Measurements from ENCODE around the gene KLRB1.
"Not testable (repeated sequence)": the region's sequence is repeated elsewhere in the genome, so short reads cannot be mapped to it uniquely, and the experiment has no call there.

The KLRB1 gene

DNA sequence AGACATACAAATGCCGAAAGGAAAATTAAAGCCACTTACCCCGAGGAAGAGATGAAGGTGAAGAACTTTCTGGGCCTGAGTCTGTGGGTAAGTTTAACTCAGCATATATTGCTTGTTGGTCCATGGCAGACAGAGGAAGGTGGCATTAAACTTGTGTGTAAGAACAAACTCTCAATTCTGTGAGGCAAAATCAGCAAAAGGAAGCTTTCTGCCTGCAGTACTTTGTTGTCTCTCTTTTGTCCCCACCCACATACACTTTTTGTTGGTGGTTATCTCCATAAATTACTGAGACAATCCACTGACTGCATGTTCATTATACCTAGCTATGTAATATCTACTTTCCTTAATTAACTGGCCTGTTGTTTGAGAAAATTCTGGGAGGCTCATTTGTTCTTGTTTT, at the start of gene KLRB1:
Gene KLRB1 (minus strand): TSS at position 201 of the 400 bp plus-strand sequence. CDS start 77 bp downstream, at position 124.
- no peak for DNase-seq (ENCODE audit: low read depth in 2 of 2)

DNA sequence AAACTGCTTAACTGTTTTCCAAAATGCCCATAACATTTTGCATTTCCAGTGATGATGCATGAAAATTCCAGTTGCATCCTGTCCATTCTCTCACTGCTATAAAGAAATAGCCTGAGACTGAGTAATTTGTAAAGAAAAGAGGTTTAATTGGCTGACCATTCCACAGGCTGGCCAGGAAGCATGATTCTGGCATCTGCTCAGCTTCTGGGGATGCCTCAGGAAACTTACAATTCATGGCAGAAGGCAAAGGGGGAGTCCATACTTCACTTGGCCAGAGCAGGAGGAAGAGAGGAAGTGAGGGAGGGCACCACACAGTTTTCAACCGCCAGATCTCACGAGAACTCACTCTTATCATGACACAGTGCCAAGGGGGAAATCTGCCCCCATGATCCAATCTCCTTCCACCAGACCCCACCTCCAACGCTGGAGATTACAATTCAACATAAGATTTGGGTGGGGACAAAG, 43.6 kb upstream of the KLRB1 start:
- DNase-seq (ENCODE audit: low read depth in 2 of 2) = no peak

DNA sequence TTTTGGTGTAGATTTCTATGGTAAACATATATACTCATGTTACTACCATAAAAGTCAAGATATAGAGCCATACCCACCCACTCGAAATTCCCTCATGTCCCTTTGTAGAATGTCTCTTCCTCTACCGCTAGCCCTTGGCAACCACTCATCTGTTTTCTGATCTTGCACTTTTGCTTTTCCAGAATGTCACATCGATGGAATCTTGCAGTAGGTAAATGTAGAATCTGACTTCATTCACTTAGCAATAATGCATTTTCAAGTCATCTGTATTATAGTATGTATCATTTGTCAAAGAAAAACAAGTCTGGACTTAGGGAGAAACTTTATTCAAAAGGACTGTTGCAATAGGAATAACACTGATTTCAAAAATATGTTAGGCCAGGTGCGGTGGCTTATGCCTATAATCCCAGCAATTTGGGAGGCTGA, 42.4 kb upstream of the KLRB1 start:
- DNase-seq (ENCODE audit: low read depth in 2 of 2) = no peak

DNA sequence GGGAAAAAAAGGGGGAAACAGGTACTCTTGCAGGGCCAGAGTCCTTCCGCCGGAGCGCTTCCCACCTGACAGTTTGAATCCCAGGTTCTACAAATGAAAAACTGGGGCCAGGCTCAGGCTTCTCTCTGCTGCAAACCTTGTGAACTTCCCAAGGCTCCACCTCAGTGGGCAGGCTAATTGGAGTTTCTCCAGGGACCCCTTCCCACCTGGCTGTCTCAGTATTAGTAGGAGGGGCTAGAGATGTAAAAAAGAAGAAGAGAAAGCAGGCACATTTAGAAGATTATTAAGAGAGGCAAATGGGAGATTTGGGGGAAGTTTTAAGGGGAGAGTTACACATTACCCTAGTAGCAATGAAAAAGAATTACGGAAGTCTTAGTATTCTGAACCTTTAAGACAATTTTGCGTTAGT, 41.8 kb upstream of the KLRB1 start:
- no peak for DNase-seq (ENCODE audit: low read depth in 2 of 2)

DNA sequence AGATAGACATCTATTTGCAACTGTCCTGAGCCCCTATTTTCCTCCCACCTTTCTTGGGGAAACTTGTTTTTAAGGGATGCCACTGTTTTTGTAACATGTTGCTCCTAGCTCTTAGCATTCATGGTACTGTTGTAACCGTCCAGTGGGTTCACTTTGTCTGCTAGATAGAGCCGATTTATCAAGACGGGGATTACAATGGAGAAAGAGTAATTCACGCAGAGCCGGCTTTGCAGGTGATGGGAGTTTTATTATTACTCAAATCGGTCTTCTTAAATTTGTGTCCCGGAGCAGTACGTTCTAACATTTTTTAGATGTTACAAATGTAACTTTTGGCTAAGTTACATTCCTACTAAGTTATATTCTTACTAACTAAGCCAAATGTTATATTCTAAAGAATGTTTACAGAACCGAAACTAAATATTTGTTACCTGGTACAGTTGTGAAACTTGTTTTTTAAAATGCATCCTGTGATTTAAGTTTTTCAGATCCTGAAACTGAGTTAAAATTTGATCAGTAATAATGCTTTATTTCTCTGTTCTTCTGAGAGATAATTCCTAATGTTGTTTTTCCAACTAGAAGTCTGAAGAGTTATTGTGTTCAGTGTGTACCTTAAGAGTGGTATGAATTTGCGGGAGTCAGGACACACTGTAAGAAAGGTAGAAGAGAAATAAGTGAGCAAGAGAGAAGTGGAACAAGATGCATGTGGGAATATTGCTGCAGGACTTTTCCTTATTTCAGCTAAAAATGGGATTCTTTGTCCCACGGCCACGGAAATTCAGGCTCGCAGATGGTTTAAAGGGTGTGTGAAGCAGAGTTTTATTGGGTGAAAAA, 41.2 kb upstream of the KLRB1 start:
- DNase-seq (ENCODE audit: low read depth in 2 of 2) = no peak

DNA sequence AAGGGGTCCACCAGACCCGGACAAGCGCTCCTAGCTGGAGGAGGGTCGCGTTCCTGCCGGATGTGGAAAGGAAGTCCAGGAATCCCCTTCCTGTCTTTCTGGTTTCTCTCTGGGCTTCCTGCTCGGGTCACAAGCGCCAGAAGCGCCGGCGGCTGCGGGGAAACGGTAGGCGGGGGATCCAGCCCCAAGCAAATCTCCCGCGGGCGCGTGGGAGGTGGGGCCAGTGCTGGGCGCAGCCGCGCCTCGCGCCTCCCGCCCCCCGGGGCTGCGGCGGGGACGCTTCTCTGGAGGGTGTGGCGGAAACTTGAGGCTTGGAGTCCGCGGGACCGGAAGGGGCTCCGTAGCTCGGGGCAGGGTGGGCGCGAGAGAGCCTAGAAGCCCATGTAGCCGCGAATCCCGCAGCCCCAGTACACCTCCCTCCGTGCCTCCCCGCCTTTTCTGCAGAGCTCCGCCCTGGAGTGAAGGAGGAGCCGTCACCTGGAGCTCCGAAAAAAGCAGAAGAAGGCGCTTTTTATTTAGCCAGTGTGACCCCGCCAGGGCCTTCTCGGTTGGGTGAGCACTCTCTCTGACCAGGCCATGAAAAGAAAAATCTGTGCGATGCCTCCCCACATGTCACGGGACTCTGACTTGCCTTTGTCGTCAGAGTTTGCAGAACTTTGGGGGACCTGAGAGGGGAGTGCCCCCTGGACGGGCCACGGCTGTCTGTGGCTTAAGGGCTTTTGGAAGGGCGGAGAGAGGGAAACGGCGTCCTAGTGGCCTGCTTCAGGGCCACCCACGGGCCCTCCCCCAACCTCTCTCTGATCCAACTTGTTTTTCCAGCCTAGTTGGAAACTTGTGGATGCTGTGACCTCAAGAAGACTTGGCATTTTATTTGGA, 40.3 kb upstream of the KLRB1 start:
- DNase-seq (ENCODE audit: low read depth in 2 of 2) = peak; percentile 57 to 67

DNA sequence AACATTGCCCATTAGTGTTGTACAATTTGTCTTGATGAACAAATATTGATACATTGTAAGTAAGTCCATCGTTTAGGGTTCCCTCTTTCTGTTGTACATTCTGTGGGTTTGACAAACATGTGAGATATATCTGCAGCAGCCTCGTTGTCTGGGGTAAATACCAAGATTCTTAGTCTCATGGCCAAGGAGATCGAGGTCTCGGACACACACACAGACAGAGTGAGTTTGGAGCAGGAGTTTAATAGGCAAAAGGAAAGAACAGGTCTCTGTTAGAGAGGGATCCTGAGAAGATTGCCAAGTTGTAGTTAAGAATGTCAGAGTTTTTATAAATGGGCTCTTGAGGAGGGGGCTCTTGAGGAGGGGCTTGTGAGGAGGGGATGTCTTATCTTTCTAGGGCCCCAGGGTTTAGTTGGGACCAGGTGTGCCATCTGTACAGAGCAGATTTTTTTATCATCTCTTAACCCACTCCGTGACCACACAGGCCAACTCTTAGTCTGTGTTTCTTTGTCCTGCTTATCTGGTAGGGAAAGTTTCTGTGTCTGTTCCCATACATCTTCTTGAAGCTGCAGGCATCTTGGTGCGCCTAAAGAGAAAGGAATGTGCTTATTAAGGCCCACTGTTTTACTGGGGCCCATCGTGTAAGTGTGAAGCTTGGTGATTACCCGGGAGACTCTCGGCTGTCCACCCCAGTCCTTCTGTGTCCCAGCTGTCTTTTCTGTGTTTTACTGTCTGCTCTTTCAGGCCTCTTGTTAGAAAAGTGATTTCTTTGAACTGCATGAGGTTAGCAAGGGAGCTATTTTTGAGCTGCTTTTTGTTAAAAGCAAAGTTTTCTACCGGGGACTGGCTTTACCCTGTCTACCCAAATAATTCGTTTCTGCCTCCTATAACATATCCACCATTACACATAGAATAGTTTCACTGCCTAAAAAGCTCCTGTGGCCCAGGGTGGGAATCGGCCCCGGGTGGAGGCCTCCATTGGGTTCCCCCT, 39.4 kb upstream of the KLRB1 start:
- no peak for DNase-seq (ENCODE audit: low read depth in 2 of 2)

DNA sequence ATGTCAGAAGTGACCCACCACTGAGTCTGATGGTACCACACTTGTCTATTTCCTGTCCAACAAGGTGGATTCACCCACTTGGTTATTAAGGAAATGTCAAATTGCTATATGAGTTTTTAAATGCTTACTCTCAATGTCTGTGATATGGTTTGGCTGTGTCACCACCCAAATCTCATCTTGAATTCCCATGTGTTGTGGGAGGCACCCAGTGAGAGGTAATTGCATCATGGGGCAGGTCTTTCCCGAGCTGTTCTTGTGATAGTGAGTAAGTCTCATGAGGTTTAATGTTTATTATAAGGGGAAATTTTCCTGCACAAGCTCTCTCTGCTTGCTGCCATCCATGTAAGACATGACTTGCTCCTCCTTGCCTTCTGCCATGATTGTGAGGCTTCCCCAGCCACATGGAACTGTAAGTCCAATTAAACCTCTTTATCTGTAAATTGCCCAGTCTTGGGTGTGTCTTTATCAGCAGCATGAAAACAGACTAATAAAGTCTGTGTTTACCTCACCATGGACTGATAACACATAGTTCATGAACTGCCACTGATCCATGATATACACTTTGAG, 37.4 kb upstream of the KLRB1 start:
- DNase-seq (ENCODE audit: low read depth in 2 of 2) = not testable (repeated sequence)

DNA sequence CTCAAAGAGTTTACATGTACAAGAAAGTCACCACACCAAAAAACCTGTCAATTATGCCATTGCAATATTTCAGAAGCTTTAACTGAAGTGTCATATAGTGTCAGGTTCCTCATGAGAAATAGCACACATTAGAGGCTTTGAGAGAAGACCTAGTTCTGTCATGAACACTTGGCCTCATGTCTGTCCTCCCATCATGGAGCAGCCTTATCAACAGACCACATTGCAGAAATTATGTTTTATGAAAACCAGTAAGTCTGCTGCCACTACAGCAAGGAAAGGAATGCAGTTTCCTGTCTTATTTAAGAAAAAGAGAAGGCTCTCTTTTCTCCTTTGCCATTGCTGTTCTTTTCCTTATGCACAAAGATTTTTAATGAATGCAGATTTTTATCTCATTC, 35.5 kb upstream of the KLRB1 start:
- DNase-seq (ENCODE audit: low read depth in 2 of 2) = no peak

DNA sequence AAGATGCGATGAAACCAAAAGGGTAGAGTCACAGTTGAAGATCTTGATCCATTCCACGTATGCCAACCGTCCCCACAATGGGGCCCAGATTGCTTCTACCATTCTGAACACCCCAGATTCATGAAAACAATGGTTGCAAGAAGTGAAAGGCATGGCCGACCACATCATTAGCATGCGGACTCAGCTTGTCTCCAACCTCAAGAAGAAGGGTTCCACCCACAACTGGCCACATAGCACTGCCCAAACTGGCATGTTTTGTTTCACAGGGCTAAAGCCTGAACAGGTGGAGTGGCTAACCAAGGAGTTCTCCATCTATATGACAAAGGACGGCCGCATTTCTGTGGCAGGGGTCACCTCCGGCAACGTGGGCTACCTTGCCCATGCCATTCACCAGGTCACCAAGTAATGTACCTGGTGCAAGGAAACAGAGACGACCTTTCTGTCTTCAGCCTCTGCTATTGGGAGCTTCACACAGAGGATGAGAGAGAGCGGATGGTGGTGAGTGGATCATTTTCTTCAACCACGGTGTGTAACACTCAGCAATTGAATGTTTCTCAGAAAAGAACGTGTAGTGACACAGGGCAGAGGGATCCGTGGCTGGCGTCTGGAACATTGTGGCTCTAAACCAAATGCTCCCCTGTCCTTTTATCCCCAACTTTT, 35.0 kb upstream of the KLRB1 start:
- DNase-seq (ENCODE audit: low read depth in 2 of 2) = no peak

DNA sequence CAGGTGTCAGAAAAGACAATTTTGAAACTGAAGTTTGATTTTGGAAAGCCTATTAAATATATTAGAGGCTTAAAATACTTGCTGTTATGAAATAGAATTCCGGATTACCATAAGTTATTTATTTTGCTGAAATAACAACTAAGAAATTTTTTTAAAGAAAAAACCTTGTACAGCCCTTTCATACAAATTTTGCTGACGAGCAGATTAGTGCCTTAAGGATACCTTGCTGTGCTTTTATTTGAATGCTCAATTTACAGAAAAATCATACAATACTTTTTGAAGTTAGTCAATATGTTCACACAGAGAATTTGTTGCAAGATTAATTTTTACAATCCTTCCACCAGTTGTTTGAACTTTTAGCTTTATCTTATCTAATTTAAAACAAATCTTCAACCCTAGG, 32.3 kb upstream of the KLRB1 start:
- no peak for DNase-seq (ENCODE audit: low read depth in 2 of 2)

DNA sequence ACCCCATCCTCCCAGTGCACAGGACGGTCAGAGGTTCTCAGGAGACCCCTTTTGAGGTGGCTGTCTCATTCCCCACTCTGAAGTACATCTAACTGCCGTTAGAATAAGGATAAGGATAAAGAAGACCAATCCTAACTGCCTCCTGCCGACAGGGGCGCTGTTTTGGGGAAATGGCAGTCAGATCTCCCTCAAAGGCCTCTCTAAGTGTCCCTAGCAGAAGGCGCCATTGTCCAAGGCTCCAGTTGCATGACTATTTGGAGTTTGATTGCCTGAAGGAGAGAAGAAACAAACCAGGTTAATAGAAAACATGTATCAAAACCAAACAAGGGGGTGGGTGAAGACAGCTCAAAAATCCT, 29.1 kb upstream of the KLRB1 start:
- DNase-seq (ENCODE audit: low read depth in 2 of 2) = no peak

DNA sequence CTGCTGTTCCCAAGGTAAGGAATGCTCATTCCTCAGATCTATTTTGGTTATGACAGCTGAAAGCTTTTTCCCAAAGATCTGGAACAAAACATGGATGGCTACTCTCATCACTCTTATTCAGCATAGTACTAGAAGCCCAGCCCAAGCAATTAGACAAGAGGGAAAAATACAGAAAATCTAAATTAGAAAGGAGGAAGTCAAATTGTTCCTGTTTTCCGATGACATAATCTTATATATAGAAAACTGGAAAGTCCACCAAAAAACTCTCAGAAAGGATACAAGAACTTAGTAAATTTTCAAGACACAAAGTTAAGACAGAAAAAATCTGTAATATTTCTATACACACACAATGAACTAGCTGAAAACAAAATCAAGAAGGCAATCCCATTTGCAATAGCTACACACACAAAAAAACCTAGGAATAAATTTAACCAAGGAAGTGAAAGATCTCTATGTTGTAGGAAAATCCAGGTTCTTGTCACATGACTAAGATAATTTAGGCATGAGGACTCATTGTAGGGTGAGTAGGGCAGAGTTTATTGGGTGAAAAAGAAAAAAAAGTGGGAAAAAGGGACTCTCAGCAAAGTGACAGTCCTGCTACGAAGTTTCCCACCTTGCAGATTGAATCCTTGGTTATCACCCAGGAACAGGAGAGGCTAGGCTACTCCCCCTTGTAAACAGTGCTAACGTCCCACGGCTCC, 28.6 kb upstream of the KLRB1 start:
- DNase-seq (ENCODE audit: low read depth in 2 of 2) = no peak

DNA sequence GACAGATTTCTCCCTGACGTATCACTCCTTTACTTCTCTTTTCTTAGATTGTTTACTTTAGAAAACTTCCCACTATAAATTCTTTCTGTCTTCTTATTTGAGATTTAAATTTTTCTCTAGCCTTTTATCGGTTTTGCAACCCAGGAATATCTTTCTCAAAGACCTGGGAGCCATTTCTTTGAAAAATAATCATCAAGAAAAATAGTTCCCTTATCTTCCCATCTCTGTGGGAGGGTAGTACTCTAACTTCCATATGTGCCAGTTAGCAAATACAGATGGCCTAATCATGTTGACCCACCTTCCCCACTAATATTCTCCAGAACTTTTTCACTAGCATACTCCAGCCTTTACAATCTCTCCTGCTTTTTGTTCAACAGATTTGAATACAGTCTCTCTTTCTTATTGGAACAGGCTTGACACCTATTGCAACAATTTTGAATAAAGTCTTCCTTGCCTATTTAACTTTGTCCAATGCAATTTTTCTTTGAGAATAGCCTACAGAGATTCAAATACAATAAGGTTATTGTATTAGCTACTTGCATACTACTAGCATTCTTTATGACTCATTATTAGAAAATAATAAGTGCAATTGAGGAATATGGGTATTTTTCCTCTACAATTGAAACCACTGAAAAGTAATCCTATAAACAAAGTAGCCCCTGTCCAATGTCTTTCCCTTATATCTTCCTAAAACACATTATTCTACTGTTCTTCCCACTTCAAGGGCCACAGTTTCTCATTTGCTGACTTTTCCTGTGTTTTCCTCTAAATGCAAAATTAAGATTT, 27.4 kb upstream of the KLRB1 start:
- no peak for DNase-seq (ENCODE audit: low read depth in 2 of 2)

DNA sequence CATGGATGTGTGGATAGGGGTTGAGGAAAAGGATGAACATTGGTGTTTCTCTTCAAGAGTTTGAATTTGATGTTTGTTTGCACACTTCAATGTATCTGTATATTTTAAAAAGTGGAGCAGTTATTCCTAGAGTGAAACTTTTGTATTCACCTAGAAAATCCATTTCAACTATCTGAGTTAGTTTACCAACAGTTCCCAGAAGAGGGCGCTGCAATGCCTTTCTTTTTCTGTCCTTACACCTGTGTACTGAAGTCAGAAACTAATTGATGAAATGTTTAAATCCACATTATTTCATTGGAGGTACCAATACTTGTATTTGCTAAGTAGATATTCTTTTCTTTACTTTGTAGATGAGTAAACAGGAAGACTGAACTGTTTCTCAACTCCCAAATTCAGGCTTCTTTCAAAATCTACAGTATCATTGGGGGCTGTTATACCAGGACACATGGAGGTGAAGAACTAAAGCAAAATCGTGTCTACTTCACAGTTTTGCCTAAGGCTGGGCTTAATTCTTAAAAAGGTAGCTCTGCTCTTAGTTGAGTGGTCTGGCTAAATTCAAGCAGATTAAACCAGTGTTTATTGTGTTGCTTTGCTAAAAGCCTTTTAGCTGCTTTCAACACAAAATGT, 26.6 kb upstream of the KLRB1 start:
- DNase-seq (ENCODE audit: low read depth in 2 of 2) = no peak

DNA sequence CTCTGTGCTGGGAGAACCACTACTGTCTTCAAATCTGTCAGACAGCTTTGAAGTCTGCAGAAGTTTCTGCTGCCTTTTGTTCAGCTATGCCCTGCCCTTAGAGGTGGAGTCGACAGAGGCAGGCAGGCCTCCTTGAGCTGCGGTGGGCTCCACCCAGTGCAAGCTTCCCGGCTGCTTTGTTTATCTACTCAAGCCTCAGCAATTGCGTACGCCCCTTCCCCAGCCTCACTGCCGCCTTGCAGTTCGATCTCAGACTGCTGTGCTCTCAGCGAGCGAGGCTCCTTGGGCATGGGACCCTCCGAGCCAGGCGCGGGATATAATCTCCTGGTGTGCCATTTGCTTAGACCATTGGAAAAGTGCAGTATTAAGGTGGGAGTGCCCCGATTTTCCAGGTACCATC, 25.1 kb upstream of the KLRB1 start:
- no peak for DNase-seq (ENCODE audit: low read depth in 2 of 2)

DNA sequence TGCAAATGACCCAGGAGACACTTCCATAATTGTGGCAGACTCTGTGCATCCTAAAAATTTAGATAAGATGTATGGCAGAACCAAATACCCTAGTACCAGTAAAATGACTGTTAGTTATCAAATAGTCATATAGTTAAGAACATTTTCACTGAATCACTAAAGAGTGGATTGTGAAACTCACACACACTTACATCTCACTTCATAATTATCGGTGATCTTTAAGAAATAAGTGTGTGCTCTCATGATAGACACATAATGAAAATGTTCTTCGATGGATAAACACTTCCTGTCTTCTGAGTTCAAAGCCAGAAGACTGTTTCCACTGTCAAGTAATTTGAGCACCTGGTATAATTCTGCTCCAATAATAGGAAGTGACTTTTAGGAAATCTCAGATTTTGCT, 19.1 kb upstream of the KLRB1 start:
- DNase-seq (ENCODE audit: low read depth in 2 of 2) = no peak

DNA sequence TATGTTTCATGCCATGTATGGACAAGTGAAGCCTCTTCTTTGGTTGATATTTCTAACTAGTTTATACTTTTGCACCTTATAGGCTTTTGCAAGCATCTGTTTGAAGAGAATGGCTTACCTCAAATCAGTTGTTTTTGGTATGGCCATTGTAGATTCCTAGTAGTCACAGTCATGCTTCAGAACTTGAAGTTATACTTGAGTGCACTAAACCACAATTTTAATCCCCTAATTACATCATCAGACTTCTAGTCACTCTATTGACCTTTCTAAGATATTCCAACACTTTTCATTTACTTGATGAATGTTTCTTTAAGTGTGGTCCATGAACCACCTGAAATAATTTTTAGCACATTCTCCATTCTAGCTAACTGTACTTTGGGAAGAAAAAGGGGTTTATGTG, 18.6 kb upstream of the KLRB1 start:
- DNase-seq (ENCODE audit: low read depth in 2 of 2) = no peak

DNA sequence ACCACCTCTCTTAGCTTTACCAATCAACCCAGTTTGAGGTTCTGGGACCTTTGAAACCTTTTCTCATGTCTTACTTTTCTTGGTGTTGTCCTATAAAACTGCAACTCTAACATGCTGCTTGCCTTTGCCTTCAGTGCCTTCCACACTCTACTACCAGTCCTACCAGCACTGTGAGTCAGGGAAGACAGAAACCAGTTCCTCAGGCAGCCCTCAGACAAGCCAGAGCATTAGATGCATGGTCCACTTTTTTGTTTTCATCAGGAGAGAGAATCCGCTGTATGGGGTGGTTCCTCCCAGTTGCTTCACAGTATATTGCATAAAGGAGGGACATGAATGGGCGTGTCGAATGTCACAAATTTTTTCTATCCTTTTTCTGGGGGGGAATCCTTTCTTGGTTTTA, 17.3 kb upstream of the KLRB1 start:
- no peak for DNase-seq (ENCODE audit: low read depth in 2 of 2)
